Measurements from ENCODE around the gene NUAK2. TPM values are rescaled to one million over a fixed set of nuclear protein-coding genes. Genes with fewer than 3 reads are reported as not detected.

Gene NUAK2
- total RNA-seq, 2 experiments from 2014 or later, result 5.3 to 9.1 TPM

- no peaks in the 10 kb centered on the region for H3K4me1 ChIP-seq (ENCODE audit: insufficient read depth, low read length, poor library complexity, severe bottlenecking)
- no peak overlapping the region for H3K4me2 ChIP-seq (ENCODE audit: low read length)
- H3K79me2 ChIP-seq (ENCODE audit: insufficient read depth, low read depth, low read length), result no peaks in the 10 kb centered on the region
- no peak overlapping the region for H3K4me3 ChIP-seq (ENCODE audit: low read depth, low read length, poor library complexity, severe bottlenecking)
- CTCF ChIA-PET (ENCODE audit: unreplicated experiment), result interaction anchor here (0.6 to 1.4 kb wide), 5 partner anchors 9 to 187 kb away, joined by 3 to 5 read pairs (median 3); no protein-coding TSS in a partner anchor
- no peaks in the 10 kb centered on the region for H3K9me3 ChIP-seq (ENCODE audit: low read length)
- H3K9me2 ChIP-seq (ENCODE audit: insufficient read depth, low read length), result no peaks in the 10 kb centered on the region
- DNase-seq (ENCODE audit: low spot score), result no peak
- no peak overlapping the region for H2AFZ ChIP-seq (ENCODE audit: low read length)
- H3K27ac ChIP-seq (ENCODE audit: low read depth, low read length, poor library complexity, severe bottlenecking), result no peak overlapping the region
- intact Hi-C loops (cut with micrococcal nuclease; ENCODE audit: unreplicated experiment), result loop anchor here (5.0 kb wide), 1 partner anchor 60 kb away; no protein-coding TSS in a partner anchor
- no peaks in the 10 kb centered on the region for H4K20me1 ChIP-seq (ENCODE audit: insufficient read depth, low read length)
- BruUV-seq (replicated peaks), result no TSS peak
- H3K36me3 ChIP-seq (ENCODE audit: insufficient read depth, low read length), result no peaks in the 10 kb centered on the region
- POLR2A ChIA-PET, result interaction anchor here (0.6 kb wide), 1 partner anchor 102 kb away, joined by 4 read pairs; no protein-coding TSS in a partner anchor
- TF ChIP-seq EZH2phosphoT487 (IDR thresholded peaks at IDR 0.05; ENCODE audit: borderline replicate concordance, low read depth, low read length) (no peak), CTCF (conservative IDR thresholded peaks at IDR 0.05; ENCODE audit: low read length) (no peak)
These were observed 15.9 kb upstream of the NUAK2 start for GRCh38 chr1:205337481-205337880.

- H3K36me3 ChIP-seq (ENCODE audit: insufficient read depth, low read length), result no peaks in the 10 kb centered on the region
- intact Hi-C loops (cut with micrococcal nuclease; ENCODE audit: unreplicated experiment), result loop anchor here (1.0 to 5.0 kb wide), 3 partner anchors 62 to 189 kb away; no protein-coding TSS in a partner anchor
- ChIA-PET CTCF (ENCODE audit: unreplicated experiment) (interaction anchor here (0.6 to 1.7 kb wide), 4 partner anchors 13 to 150 kb away, joined by 3 to 11 read pairs (median 5); no protein-coding TSS in a partner anchor), POLR2A (interaction anchor here (1.0 kb wide), 2 partner anchors 51 to 106 kb away, joined by 3 read pairs; no protein-coding TSS in a partner anchor)
- H3K79me2 ChIP-seq (ENCODE audit: insufficient read depth, low read depth, low read length), result no peaks in the 10 kb centered on the region
- DNase-seq (ENCODE audit: low spot score), result peak; percentile 82
- no TSS peak for BruUV-seq (replicated peaks)
- no peak overlapping the region for H3K4me3 ChIP-seq (ENCODE audit: low read depth, low read length, poor library complexity, severe bottlenecking)
- TF ChIP-seq EZH2phosphoT487 (IDR thresholded peaks at IDR 0.05; ENCODE audit: borderline replicate concordance, low read depth, low read length) (no peak), CTCF (conservative IDR thresholded peaks at IDR 0.05; ENCODE audit: low read length) (peak; percentile 100)
- no peak overlapping the region for H2AFZ ChIP-seq (ENCODE audit: low read length)
- no peaks in the 10 kb centered on the region for H3K4me1 ChIP-seq (ENCODE audit: insufficient read depth, low read length, poor library complexity, severe bottlenecking)
- H4K20me1 ChIP-seq (ENCODE audit: insufficient read depth, low read length), result no peaks in the 10 kb centered on the region
- no peaks in the 10 kb centered on the region for H3K9me3 ChIP-seq (ENCODE audit: low read length)
- no peaks in the 10 kb centered on the region for H3K9me2 ChIP-seq (ENCODE audit: insufficient read depth, low read length)
- no peak overlapping the region for H3K27ac ChIP-seq (ENCODE audit: low read depth, low read length, poor library complexity, severe bottlenecking)
- no peak overlapping the region for H3K4me2 ChIP-seq (ENCODE audit: low read length)
These were observed 14.1 kb upstream of the NUAK2 start for GRCh38 chr1:205335692-205336091.

GRCh38 chr1:205332015-205332791, 10.7 kb upstream of the NUAK2 start:
- H2AFZ ChIP-seq (ENCODE audit: low read length), result no peak overlapping the region
- H3K4me3 ChIP-seq (ENCODE audit: low read depth, low read length, poor library complexity, severe bottlenecking), result no peak overlapping the region
- H3K36me3 ChIP-seq (ENCODE audit: insufficient read depth, low read length), result no peaks in the 10 kb centered on the region
- no peak for DNase-seq (ENCODE audit: low spot score)
- H3K27ac ChIP-seq (ENCODE audit: low read depth, low read length, poor library complexity, severe bottlenecking), result no peak overlapping the region
- intact Hi-C loops (cut with micrococcal nuclease; ENCODE audit: unreplicated experiment), result no loop called here
- POLR2A ChIA-PET, result no interaction called here
- no peaks in the 10 kb centered on the region for H3K79me2 ChIP-seq (ENCODE audit: insufficient read depth, low read depth, low read length)
- H3K9me2 ChIP-seq (ENCODE audit: insufficient read depth, low read length), result no peaks in the 10 kb centered on the region
- no peak overlapping the region for H3K4me2 ChIP-seq (ENCODE audit: low read length)
- no peaks in the 10 kb centered on the region for H4K20me1 ChIP-seq (ENCODE audit: insufficient read depth, low read length)
- CTCF ChIA-PET (ENCODE audit: unreplicated experiment), result interaction anchor here (0.5 to 1.1 kb wide), 2 partner anchors 192 to 194 kb away, joined by 3 to 4 read pairs; no protein-coding TSS in a partner anchor
- H3K4me1 ChIP-seq (ENCODE audit: insufficient read depth, low read length, poor library complexity, severe bottlenecking), result no peaks in the 10 kb centered on the region
- H3K9me3 ChIP-seq (ENCODE audit: low read length), result no peaks in the 10 kb centered on the region
- BruUV-seq (replicated peaks), result no TSS peak
- TF ChIP-seq CTCF (conservative IDR thresholded peaks at IDR 0.05; ENCODE audit: low read length), result no peak
- TF ChIP-seq EZH2phosphoT487 (IDR thresholded peaks at IDR 0.05; ENCODE audit: borderline replicate concordance, low read depth, low read length), result no peak

Measured in OCI-LY7 (cell line).